ENCODE data around the gene CHPF2. TPM values are rescaled to one million over a fixed set of nuclear protein-coding genes. Genes with fewer than 3 reads are reported as not detected.

CHPF2 gene
- polyA plus RNA-seq, 3 donors: 20.3 to 28.1 (median 25.9) TPM

- peak in 9 of 11 donors; percentile 7 to 42 (median 28) for DNase-seq (ENCODE audit: extremely low read depth in 1 of 11, low read depth in 9 of 11, low spot score in 4 of 11)
Measured at GRCh38 chr7:151198945-151199848, 33.1 kb upstream of the CHPF2 start.

GRCh38 chr7:151201344-151201743 lies 30.9 kb upstream of the CHPF2 start:
- DNase-seq (ENCODE audit: extremely low read depth in 1 of 11, low read depth in 9 of 11, low spot score in 4 of 11): no peak

- no peak for DNase-seq (ENCODE audit: extremely low read depth in 1 of 11, low read depth in 9 of 11, low spot score in 4 of 11)
Measured at GRCh38 chr7:151201751-151202150, 30.5 kb upstream of the CHPF2 start.

DNA sequence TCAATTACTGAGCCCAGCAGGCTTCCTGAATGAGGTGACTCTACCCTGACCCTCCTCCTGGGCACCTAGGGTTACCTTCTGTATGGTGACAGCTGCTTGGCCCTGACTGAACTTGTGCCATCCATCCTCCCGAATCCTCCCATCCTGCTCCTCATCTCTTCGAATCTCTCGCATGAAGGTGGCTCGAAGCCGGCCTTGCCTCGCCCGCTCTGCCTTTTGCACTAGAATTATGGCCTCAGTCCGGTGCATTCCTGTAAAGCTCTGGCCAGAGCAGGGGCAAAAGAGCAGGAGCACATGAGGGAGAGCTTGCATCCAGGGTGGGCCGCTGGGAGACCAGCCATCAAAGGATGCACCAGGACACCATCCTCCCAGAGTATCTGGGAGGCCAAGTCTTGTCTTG lies 29.4 kb upstream of the CHPF2 start:
- no peak for DNase-seq (ENCODE audit: extremely low read depth in 1 of 11, low read depth in 9 of 11, low spot score in 4 of 11)

GRCh38 chr7:151204383-151205032 lies 27.8 kb upstream of the CHPF2 start:
- DNase-seq (ENCODE audit: extremely low read depth in 1 of 11, low read depth in 9 of 11, low spot score in 4 of 11): no peak

GRCh38 chr7:151205730-151206129 lies 26.6 kb upstream of the CHPF2 start:
- DNase-seq (ENCODE audit: extremely low read depth in 1 of 11, low read depth in 9 of 11, low spot score in 4 of 11): no peak

- no peak for DNase-seq (ENCODE audit: extremely low read depth in 1 of 11, low read depth in 9 of 11, low spot score in 4 of 11)
Measured at GRCh38 chr7:151206914-151207313, 25.4 kb upstream of the CHPF2 start.

- no peak for DNase-seq (ENCODE audit: extremely low read depth in 1 of 11, low read depth in 9 of 11, low spot score in 4 of 11)
Measured at GRCh38 chr7:151207315-151207714, 25.0 kb upstream of the CHPF2 start.

DNA sequence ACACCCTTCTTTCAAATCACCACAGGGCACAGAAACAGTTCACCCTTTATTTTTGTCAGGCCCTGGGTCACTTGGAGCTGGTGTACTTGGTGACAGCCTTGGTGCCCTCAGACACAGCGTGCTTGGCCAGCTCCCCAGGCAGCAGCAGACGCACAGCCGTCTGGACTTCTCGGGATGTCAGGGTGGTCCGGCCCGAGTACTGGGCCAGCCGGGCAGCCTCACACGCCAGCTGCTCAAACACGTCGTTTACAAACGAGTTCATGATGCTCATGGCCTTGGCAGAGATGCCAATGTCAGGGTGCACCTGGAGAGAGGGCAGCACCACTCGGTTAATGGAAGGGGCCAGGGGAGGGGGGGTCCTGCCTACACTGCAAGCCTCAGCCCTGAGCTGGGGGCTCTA lies 24.5 kb upstream of the CHPF2 start:
- no peak for DNase-seq (ENCODE audit: extremely low read depth in 1 of 11, low read depth in 9 of 11, low spot score in 4 of 11)

- no peak for DNase-seq (ENCODE audit: extremely low read depth in 1 of 11, low read depth in 9 of 11, low spot score in 4 of 11)
Measured at GRCh38 chr7:151208253-151208862, 23.9 kb upstream of the CHPF2 start.

DNA sequence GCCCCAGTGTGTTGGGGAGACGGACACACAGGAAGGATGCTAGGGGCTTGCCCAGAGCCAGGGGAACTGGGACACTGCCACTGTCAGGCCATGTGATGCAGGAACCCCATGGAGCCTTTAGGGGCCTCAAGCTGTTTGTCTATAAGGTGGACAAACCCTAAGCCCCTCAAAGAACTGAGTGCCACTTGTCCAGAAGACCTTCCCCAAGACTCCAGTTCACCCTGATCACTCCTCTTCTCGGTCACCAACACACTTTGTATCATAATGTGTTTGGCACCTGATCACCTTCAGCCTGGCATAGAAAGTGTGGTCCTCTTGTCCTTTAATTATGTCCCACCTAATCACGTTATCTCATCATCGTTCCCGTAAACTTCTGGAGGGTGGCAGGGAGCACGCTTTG lies 22.7 kb upstream of the CHPF2 start:
- no peak for DNase-seq (ENCODE audit: extremely low read depth in 1 of 11, low read depth in 9 of 11, low spot score in 4 of 11)

DNA sequence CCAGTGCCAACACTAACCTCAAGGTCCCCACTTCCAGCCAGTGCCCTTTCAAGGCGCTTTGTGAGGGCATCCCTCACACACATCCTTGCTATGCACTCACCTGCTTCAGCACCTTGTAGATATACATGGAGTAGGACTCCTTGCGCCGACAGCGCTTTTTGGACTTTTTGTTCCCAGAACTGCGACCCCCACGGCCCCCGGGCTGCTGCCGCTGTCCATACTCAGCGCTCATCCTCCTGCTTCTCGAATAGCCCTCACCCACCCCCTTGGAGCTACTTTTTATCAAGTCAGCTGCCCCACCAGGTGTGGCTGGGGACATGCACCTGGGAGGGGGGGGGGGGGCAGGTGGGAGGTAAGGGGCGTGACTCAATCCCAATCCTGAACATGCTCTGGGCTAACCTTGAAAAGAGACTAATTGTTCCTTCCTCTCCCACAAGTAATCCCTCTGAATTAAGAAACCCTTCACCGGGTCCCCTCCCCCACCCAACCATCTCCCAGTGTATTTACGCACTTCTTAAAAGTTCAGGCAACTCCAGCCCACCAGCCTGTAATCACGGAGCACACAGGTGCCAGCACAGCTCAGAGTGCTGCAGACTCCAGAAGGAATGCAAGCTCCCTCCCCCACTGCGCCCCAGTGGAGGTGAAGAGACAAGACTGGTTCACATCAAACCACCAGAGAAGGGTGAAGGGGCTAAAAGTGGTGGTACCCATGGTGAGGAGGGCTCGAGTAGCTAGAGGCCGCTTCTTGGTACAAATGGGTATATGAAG lies 22.0 kb upstream of the CHPF2 start, which contains the start of gene H2BK1:
Gene H2BK1, minus strand, starts transcription at position 402 of the 768 bp plus-strand sequence. Its CDS starts 170 bp downstream, at position 232.
- DNase-seq (ENCODE audit: extremely low read depth in 1 of 11, low read depth in 9 of 11, low spot score in 4 of 11): no peak

GRCh38 chr7:151211155-151211772 lies 21.0 kb upstream of the CHPF2 start:
- no peak for DNase-seq (ENCODE audit: extremely low read depth in 1 of 11, low read depth in 9 of 11, low spot score in 4 of 11)

DNA sequence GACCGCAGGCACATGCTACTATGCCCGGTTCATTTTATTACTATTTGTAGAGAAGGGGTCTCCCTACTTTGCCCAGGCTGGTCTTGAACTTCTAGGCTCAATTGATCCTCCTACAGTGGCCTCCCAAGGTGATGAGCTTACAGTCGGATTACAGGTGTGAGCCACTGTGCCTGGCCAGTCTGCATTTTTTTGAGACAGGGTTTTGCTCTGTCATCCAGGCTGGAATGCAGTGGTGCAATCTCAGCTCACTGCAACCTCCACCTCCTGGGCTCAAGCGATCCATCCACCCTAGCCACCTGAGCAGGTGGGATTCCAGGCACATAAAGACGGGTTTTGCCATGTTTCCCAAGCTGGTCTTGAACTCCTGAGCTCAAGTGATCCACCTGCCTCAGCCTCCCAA lies 19.7 kb upstream of the CHPF2 start:
- DNase-seq (ENCODE audit: extremely low read depth in 1 of 11, low read depth in 9 of 11, low spot score in 4 of 11): no peak

- DNase-seq (ENCODE audit: extremely low read depth in 1 of 11, low read depth in 9 of 11, low spot score in 4 of 11): no peak
Measured at GRCh38 chr7:151213826-151214225, 18.5 kb upstream of the CHPF2 start.

DNA sequence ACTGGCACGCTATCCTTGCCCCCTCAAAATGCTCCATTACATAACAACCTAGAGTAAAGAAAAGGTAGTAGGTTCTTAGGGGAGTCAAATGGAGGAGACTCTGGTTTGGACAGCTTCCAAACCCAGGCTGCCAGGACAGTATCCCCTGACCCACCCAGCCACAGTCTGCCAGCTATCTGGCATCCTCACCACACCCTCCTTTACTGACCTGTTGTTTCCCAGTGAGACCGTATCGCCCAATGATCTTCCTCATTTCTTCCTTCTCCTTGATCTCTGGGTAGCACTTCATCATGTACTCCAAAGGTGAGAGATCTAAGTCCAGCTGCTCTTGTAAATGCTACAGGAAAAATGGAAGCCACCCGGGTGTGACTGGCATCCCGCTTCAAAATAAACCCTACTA lies 16.9 kb upstream of the CHPF2 start:
- no peak for DNase-seq (ENCODE audit: extremely low read depth in 1 of 11, low read depth in 9 of 11, low spot score in 4 of 11)

DNA sequence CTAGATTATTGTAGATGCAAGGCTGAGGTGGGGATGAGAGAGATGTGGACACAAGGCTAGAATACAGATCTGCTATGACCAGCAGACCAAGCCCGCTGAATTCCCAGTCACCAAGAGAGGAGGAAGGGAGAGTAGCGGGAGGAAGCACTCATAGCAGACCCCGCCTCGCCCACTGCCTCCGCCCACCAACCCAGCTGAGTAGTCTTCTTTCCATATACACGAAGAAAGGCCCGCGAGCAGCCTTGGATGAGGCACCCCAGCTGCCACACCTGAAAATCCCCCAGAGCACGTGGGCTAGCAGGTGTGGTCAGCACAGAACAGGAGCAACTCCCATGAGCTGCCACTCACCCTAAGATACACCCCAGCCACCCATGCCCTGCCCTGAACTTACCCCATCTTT lies 14.1 kb upstream of the CHPF2 start:
- DNase-seq (ENCODE audit: extremely low read depth in 1 of 11, low read depth in 9 of 11, low spot score in 4 of 11): no peak

GRCh38 chr7:151223728-151224127 lies 8.6 kb upstream of the CHPF2 start:
- DNase-seq (ENCODE audit: extremely low read depth in 1 of 11, low read depth in 9 of 11, low spot score in 4 of 11): no peak

- DNase-seq (ENCODE audit: extremely low read depth in 1 of 11, low read depth in 9 of 11, low spot score in 4 of 11): no peak
Measured at GRCh38 chr7:151225948-151226510, 6.3 kb upstream of the CHPF2 start.
